Amygdala (tissue), 56 donors: ENCODE data around the gene ME1.
A peak's percentile ranks its signal among the peaks of the same experiment; 100 is the strongest.
"Not testable (repeated sequence)": the region's sequence is repeated elsewhere in the genome, so short reads cannot be mapped to it uniquely, and the experiment has no call there.

Experiments used
- DNase-seq, 56 donors: peaks; one replicate each; lab custom pipeline; 2025; lab: John Stamatoyannopoulos, UW

ME1 gene

DNA sequence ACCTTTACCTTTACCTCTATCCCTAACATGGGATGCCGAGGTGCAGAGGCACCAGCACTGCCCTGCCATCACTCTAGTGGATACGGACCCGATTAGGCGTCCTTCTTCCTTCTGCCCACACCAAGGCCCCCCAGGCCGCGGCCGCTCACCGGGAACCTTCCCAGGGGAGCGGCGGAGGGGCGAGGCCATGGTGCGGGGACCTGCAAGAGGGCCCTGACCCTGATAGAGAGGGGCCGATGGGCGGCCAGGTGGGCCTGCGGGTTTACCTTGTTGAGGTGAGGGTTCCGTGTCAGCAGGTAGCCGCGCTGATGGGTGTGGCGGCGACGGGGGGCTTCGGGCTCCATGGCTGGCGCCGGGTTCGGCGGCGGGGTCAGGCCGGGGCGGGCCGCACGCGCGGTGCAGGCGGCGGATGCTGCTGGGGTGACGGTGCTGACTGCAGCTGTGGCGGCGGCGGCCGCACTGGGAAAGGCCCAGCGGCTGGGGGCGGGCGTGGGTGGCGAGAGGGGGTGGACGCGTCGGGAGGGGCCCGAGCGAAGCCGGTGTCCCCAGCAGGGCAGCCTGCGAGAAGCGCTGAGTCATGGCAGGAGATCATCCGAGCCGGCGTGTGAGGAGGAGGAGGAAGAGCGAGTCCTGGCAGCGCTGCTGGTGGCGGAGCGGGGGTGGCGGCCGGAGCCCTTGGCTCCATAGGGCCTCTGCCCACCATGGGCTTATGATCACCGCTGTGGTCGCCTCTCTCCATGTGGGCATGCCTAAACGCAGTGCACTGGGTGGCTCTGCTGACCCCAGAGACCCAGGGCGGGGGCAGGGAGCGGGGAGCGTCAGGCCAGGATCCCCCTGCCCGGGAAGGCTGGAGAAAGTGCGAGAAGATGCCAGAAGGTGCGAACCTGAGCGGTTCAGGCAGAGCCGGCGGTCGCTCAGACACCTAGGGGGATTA is at the start of gene ME1:
Gene ME1, minus strand, starts transcription at position 441 of the 934 bp plus-strand sequence. Its CDS starts 97 bp downstream, at position 344.
- peak in 53 of 56 donors; percentile 11 to 85 (median 60) for DNase-seq

DNA sequence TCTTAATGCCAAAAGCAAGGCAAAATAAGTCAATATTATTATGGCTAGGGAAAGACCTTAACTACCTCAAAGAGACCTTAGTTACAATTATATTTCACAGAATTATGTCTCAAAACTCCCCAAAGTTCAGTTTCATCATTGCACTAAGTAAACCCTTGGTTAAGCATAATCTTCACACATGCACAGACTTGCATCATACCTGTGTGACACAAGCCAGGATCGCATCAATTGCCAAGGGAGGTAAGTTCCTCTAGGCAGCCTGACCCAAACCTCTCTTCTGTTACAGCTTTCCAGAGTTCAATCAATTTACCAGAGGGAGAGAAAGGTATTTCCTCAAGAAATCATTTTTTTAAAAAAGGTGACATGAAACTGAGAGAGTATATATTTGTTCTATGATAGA is 49.6 kb upstream of the ME1 start:
- no peak for DNase-seq

DNA sequence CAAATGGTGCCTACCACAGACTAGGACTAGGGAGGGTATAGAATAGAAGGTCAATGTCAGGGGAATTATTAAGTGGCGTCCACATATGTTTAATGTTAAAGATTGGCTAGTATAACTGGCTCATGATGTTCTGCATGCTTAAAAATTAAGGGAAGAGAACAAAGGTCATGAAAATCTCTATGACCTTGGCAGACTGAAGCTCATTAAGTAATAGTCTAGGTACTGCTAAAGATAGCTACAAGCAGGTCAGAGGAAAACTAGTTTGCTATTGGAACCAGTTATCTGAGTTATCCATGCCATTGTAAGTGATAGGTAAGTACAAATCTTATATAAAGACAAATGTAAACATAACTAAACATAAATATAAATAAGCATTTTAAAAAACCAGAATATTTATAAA is 48.5 kb upstream of the ME1 start:
- no peak for DNase-seq

DNA sequence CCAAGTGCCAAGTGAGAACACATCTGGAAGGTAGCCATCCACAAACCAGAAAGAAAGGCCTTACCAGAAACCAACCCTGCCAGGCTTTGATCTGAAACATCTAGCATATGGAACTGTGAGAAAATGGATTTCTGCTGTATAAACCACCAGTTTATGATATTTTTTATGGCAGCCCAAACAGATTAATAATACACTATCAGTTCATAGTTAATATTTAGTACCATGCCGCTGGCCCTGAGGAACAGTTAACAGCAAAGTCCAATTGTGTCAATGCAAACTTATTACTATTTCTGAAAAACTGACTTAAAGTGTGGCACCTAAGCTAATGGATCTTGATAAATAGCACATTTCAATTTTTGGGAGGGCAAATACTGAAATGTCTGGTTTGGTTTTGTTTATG is 46.1 kb upstream of the ME1 start:
- DNase-seq, result no peak

DNA sequence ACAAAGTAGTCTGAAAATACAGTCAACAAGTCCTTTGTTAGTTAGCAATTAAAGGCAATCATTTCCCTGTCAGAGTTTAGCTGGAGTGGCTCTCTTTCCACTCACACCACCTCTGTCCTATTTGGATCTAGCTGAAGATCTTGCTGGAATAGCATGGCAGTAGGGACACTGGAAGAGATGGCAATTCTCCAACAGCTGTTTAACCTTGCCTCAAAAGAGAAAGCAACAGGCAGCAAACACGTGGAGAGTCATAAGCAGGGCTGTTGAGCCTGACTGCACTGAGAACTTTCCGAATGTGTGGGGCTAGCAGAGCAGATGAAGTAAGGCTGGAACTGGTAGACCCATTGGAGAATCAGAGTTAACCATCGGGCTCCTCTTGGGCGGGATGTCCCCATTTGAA is 43.5 kb upstream of the ME1 start:
- DNase-seq, result no peak

DNA sequence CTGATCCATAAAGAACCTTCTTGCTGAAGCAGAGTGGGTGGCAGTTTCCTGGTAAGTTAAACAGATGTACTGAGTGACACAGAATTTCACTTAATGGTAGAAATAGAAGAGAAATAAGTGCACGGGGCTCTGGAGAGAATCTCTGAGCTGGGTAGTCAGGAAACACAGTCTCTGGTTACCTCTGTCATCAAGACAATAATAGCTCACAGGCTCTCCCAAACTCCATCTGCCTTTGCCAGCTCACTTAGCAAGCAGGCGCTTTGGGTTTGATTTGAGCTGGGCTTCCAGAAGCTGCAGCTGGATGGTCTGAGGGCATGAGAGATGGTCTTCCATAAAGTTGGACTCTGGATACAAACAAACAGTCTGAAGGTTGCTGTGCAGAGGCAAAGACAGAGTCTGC is 41.9 kb upstream of the ME1 start:
- DNase-seq, result peak in 10 of 56 donors; percentile 1 to 14 (median 5)

DNA sequence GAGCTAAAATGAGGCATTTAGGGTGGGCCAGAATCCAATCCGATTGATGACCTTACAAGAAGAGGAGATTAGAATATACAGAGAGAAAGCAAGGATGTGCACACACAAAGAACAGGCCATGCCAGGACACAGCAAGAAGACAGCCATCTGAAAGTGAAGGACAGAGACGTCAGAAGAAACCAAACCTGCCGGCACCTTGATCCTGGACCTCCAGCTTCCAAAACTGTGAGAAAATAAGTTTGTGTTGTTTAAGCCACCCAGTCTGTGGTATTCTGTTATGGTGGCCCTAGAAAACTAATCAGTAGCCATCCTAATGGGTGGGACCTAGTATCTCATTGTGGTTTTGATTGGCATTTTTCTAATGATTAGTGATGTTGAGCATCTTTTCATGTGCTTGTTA is 39.7 kb upstream of the ME1 start:
- DNase-seq, result no peak

DNA sequence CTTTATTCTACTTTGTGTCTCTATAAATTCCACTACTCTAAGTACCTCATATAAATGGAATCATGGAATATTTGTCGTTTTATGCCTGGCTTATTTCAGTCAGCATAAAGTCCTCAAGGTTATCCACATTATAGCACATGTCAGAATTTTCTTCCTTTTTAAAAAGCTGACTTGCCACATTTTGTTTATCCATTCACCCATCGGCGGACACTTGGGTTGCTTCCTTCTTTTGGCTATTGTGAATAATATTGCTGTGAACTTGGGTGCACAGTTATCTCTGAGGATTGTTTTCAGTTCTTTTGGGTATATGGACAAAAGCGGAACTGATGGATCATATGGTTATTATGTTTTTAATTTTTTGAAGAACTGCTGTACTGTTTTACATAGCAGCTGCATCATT is 39.1 kb upstream of the ME1 start:
- no peak for DNase-seq

DNA sequence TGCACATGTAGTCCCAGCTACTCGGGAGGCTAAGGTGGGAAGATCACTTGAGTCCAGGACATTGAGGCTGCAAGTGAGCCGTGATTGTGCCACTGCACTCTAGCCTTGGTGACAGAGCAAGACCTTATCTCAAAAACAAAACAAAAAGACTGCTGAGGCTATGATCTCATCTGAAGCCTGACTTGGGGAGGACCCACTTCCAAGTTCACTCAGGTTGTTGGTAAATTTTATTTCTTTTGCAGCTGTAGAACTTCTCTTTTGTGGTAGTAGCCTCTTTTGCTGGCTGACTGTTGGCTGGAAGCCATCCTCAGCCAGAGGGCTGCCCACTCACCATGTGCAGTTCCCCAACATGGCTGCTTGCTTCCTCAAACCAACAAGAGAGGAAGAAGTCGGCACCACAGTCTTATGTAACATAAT is 36.8 kb upstream of the ME1 start:
- peak in 26 of 56 donors; percentile 0 to 61 (median 10) for DNase-seq

DNA sequence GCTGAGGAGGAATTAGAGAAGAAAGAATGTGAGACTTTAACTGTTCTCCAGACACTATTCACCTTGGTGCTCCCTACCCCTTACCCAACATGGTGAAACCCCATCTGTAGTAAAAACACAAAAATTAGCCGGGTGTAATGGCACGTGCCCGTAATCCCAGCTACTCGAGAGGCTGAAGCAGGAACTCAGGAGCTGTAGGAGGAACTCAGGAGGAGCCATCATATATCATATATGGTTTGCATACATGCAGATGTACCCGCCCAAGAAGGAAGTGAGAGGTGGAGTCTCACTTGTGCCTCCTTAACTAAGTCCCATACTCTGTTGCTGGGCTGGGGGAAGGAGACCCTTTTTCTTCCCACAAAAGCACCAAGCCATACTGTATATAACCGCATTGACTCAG is 35.5 kb upstream of the ME1 start:
- no peak for DNase-seq

DNA sequence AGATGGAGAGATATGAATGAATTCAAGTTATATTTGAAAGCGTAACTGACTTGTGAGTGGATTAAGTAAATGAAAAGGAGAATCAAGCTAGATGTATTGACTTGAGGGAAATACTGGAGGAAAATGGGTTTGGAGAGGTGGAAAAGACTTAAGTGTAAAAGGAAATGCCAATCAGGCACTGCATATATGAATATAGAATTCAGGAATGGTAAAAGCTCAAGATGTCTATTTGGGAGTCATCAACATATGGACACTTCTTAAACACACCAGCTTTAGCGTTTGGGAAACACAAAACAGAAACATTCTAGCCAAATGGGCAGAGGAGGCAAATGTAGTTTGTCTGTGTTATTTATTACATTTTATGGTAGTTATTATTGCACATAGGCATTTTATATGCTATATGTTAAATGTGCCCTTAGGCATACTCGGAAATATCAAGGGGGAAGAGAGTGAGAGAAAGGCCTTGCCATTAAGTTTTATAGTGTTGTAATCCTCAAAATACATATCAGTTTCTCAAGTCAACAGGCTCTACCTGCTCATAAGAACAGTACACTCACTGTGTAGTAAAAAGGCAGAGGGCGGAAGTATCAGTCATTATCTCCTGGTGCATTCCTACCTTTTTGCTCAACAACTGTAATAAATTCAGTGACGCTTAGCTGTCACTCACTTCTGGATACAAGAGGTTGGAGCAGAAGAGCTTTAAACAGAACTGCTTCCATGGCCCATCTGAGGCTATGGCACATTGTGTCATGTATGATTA is 33.7 kb upstream of the ME1 start:
- no peak for DNase-seq

DNA sequence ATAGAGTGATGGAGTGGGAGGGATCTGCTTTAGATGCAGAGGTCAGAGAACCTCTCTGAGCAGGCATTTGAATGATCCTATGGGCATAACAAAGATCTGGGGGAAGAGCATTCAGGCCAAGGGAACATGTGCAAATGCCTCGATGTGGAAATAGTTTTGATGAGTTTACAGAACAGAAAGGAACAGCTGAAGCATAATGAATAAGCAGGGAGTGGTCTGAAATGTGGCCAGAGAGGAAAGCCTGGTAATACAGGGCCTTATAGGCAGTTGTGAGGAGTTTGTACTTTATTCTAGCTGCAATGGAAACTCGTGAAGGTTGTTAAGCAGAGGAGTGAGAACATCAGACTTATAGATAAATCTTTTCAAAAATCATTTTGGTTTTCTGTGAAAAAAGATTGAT is 33.0 kb upstream of the ME1 start:
- DNase-seq, result no peak

DNA sequence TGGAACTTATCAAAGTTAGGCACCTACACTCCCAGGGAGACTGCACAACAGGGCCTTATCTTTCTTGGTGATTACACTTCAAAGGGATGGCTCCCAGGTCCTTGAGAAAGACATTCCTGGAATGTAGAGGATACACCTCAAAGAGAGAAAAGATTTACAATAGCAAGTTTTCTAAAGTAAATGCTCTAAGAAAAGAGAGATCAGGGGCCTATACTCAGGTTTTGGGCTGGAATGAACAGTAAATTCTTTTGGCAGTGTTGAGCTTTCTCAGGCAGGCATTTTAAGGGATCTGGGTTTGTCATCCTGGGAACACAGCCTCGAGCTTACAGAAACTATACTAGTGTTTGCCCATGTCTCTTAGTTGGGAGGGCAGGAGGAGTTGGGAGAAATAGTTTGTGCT is 31.7 kb upstream of the ME1 start:
- DNase-seq, result no peak

DNA sequence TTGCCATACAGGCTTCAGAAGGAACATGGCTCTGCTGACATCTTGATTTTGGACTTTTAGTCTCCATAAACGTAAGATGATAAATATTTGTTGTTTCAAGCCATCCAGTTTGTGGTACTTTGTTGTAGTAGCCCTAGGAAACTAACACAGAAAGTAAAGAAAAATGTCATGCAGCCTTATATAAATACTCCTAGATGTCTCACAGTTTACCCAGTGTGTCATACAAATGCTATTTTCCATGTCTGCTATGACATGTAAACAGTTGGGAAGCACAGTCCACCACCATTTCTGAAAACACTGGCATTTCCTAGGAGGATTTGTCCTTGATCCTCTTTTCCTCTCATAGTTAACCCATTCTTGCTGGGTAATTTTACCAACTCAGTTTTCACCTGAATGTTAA is 30.6 kb upstream of the ME1 start:
- no peak for DNase-seq

DNA sequence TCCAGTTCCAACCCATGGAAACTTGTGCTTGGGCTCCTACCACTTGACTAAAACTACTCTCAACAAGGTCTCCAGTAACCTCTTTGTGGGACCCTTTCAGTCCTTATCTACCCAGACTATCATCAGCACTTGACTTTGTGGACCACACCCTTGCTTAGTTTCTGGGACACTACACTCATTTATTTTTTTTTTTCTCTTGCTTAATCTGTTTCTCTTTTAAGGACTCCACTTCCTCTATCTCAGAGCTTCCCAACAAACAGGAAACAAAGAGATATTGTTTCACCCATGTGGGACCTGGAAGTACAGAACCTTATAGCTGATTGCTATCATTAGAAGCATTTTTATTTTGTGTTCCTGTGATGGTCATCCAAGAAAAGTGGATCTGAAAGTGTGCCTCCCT is 28.8 kb upstream of the ME1 start:
- no peak for DNase-seq

DNA sequence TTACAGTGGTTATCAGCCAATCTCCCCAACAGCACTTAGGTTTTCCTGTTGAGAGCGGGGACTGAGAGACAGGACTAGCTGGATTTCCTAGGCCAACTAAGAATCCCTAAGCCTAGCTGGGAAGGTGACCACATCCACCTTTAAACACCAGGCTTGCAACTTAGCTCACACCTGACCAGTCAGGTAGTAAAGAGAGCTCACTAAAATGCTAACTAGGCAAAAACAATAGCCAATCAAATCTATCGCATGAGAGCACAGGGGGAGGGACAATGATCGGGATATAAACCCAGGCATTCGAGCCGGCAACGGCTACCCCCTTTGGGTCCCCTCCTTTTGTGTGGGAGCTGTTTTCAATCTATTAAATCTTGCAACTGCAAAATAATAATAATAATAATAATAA is 19.2 kb upstream of the ME1 start:
- not testable (repeated sequence) for DNase-seq

DNA sequence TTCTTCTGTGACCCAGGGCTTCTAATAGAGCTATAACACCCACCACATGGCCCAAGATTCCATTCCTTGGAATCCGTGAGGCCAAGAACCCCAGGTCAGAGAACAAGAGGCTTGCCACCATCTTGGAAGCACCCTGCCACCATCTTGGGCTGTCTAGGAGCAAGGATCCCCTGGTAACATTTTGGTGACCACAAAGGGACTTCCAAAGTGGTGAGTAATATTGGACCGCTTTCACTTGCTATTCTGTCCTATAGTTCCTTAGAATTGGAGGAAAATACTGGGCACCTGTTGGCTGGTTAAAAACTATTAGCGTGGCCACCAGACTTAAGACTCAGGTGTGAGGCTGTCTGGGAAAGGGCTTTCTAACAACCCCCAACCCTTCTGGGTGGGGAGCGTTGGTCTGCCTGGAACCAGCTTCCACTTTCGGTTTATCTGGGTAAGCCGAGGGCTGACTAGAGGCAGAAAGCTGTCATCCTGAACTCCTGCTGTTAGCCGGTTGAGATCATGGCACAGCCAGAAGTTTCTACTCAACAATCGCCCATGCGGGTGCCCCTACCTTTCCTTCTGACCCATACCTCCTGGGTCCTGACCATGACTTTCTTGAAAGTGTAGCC is 13.3 kb upstream of the ME1 start:
- DNase-seq, result not testable (repeated sequence)

DNA sequence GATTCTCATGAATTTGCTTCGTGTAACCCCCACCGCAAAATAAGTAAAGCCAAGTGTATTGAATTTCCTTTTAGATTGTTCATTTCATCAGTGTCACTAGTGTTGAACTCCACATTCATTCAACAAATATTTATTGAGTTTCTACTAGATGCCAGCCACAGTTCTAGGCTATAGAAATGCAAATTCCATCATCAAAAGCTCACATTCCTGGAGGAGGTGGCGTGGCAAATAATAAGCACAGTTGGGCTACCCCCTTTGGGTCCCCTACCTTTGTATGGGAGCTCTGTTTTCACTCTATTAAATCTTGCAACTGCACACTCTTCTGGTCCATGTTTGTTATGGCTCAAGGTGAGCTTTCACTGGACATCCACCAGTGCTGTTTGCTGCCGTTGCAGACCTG is 12.7 kb upstream of the ME1 start:
- no peak for DNase-seq

DNA sequence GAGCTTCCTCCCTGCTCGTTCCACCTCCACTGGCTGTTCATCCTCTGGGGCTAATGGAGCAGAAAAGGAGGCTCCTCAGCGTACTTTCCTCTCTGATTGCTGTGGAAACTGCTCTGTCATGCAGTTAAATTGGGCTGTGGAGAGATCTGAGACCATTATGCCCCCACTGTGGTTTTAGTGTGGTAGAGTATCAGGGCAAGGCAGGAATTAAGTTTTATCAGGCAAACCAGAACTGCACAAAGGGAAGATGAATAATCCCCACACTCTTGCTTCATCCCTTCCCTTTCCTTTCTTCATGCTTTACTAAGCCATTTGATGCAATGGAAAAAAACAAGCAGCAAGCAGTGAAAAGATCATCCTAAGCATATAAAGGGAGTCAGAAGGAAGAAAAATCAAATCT is 11.9 kb upstream of the ME1 start:
- no peak for DNase-seq

DNA sequence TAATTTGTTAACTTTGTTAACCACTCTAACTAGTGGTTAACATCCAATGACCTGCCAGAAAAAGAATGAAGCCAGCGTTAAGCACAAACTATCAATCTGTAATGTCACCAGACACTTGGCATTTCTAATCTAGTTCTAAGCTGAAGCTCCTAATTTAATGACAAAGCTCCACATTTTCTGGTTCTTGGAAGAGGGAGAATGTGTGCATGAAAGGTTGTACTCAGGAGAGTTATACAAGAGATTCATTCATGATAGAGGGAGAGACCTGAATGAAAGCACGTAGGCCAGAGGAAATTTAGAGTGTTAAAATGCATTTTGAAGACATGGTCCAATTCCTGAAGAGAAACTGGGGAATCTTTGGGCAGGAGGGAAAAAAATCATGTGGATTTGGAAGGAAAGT is 8.3 kb upstream of the ME1 start:
- DNase-seq, result no peak

DNA sequence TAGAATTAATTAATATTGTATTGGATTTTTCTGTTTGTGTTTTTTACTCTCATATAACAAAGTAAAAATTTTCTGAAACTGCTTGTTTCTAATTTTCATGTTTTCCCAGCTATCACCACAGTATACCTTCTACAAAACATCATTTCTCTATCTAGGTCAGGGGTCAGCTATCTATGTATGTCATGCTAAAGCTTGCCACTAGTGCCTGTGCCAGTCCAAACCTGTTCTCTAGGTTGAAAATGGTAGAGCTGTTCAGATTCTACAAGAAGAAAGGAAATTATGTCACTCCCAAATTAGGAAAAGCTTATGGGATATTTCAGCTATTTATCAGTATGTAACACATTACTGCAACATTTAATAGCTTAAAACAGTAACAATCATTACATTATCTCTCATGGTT is 5.8 kb upstream of the ME1 start:
- DNase-seq, result no peak
